Measurements from ENCODE around the gene DHX16. TPM values are rescaled to one million over a fixed set of nuclear protein-coding genes. Genes with fewer than 3 reads are reported as not detected.

Gene DHX16
- total RNA-seq, 1 experiment from 2014 or later, result 32.2 TPM

DNA sequence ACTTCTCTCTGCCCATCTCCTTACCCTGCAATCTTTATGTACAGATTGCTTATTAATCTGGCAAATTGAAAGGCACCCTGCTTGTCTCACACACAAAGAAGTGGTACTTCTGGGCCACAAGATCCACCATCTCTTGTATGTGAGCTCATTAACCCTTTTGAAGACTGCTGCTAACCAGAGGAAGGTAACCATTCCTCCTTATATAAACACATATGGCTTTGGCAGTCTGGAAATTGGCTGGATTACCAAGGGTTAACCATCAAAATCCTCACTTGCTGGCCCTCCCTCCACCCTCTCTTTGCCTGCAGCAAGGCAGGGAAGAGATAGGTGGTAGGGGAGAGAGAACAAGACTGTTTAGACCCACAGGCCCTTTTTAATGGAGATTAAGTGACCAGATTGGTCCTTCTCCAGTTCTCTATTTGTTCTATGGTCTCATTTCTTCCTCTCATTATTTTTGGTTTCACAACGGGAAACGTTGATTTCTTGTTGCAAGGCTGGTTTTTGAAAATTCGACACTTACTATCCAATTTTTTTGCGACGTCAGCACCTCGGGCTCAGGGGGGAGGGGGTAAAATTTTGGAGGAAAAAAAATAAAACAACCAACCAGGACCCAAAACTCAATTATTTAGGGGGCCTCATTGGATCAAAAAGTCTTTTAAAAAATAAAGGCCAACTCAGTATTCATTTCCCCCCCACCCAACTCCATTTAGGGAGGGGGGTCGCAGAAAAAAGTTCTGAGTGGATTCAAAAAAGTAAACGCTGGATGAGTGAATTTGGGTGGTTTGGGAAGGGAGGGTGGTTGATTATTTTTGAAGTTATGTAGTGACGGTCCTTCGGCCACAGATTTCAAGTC lies 56.6 kb downstream of the DHX16 start:
- ChIA-PET POLR2A (interaction anchor here (0.5 to 2.0 kb wide), 3 partner anchors 10 to 101 kb away, joined by 6 to 19 read pairs (median 7); partner anchors contain the start of genes ATAT1 and MDC1), CTCF (interaction anchor here (1.2 to 4.1 kb wide), 4 partner anchors 63 to 134 kb away, joined by 3 to 15 read pairs (median 5); no protein-coding TSS in a partner anchor)
- peak overlapping the region; percentile 96 for H3K4me3 Mint-ChIP-seq
- H3K9me3 Mint-ChIP-seq, result no peaks in the 10 kb centered on the region
- peak overlapping the region; percentile 100 for H3K27ac Mint-ChIP-seq
- ATAC-seq, result no peak
- DNase-seq (ENCODE audit: low spot score), result no peak
- H3K4me1 Mint-ChIP-seq, result peaks cover 42% of the 10 kb centered on the region
- H3K27me3 Mint-ChIP-seq (ENCODE audit: low read depth), result no peaks in the 10 kb centered on the region; the same call in 1 of the 2 replicates
- peaks cover 51% of the 10 kb centered on the region for H3K36me3 Mint-ChIP-seq
- TF ChIP-seq ZNF263 (CRISPR knock-in tag; IDR thresholded peaks at IDR 0.05; ENCODE audit: low read depth), result no peak
- no peak for TF ChIP-seq HMGA2 (CRISPR knock-in tag; IDR thresholded peaks at IDR 0.05)
- TF ChIP-seq ZNF121 (CRISPR knock-in tag; IDR thresholded peaks at IDR 0.05), result no peak
- no peak for TF ChIP-seq GTF2I (CRISPR knock-in tag; conservative IDR thresholded peaks at IDR 0.05)
- no peak for TF ChIP-seq ATF1 (CRISPR knock-in tag; IDR thresholded peaks at IDR 0.05)
- no peak for TF ChIP-seq TP53 (CRISPR knock-in tag; IDR thresholded peaks at IDR 0.05)
- TF ChIP-seq, protein P1, sequence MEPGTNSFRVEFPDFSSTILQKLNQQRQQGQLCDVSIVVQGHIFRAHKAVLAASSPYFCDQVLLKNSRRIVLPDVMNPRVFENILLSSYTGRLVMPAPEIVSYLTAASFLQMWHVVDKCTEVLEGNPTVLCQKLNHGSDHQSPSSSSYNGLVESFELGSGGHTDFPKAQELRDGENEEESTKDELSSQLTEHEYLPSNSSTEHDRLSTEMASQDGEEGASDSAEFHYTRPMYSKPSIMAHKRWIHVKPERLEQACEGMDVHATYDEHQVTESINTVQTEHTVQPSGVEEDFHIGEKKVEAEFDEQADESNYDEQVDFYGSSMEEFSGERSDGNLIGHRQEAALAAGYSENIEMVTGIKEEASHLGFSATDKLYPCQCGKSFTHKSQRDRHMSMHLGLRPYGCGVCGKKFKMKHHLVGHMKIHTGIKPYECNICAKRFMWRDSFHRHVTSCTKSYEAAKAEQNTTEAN (CRISPR knock-in tag; IDR thresholded peaks at IDR 0.05), result no peak
- TF ChIP-seq, protein P2, sequence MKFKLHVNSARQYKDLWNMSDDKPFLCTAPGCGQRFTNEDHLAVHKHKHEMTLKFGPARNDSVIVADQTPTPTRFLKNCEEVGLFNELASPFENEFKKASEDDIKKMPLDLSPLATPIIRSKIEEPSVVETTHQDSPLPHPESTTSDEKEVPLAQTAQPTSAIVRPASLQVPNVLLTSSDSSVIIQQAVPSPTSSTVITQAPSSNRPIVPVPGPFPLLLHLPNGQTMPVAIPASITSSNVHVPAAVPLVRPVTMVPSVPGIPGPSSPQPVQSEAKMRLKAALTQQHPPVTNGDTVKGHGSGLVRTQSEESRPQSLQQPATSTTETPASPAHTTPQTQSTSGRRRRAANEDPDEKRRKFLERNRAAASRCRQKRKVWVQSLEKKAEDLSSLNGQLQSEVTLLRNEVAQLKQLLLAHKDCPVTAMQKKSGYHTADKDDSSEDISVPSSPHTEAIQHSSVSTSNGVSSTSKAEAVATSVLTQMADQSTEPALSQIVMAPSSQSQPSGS (CRISPR knock-in tag; IDR thresholded peaks at IDR 0.05; ENCODE audit: borderline replicate concordance, low read depth), result no peak
- TF ChIP-seq IRF2 (CRISPR knock-in tag; IDR thresholded peaks at IDR 0.05; ENCODE audit: borderline replicate concordance, low read depth), result no peak
- TF ChIP-seq, protein P3, sequence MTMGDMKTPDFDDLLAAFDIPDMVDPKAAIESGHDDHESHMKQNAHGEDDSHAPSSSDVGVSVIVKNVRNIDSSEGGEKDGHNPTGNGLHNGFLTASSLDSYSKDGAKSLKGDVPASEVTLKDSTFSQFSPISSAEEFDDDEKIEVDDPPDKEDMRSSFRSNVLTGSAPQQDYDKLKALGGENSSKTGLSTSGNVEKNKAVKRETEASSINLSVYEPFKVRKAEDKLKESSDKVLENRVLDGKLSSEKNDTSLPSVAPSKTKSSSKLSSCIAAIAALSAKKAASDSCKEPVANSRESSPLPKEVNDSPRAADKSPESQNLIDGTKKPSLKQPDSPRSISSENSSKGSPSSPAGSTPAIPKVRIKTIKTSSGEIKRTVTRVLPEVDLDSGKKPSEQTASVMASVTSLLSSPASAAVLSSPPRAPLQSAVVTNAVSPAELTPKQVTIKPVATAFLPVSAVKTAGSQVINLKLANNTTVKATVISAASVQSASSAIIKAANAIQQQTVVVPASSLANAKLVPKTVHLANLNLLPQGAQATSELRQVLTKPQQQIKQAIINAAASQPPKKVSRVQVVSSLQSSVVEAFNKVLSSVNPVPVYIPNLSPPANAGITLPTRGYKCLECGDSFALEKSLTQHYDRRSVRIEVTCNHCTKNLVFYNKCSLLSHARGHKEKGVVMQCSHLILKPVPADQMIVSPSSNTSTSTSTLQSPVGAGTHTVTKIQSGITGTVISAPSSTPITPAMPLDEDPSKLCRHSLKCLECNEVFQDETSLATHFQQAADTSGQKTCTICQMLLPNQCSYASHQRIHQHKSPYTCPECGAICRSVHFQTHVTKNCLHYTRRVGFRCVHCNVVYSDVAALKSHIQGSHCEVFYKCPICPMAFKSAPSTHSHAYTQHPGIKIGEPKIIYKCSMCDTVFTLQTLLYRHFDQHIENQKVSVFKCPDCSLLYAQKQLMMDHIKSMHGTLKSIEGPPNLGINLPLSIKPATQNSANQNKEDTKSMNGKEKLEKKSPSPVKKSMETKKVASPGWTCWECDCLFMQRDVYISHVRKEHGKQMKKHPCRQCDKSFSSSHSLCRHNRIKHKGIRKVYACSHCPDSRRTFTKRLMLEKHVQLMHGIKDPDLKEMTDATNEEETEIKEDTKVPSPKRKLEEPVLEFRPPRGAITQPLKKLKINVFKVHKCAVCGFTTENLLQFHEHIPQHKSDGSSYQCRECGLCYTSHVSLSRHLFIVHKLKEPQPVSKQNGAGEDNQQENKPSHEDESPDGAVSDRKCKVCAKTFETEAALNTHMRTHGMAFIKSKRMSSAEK (CRISPR knock-in tag; IDR thresholded peaks at IDR 0.05; ENCODE audit: borderline replicate concordance), result peak; percentile 51
- 0 out of 2 replicates have a peak, but pooled peaks have one; percentile 20 for TF ChIP-seq ETV6 (CRISPR knock-in tag; IDR thresholded peaks at IDR 0.05)
- no peak for TF ChIP-seq OVOL2 (CRISPR knock-in tag; IDR thresholded peaks at IDR 0.05; ENCODE audit: borderline replicate concordance)
- TF ChIP-seq, protein P4, sequence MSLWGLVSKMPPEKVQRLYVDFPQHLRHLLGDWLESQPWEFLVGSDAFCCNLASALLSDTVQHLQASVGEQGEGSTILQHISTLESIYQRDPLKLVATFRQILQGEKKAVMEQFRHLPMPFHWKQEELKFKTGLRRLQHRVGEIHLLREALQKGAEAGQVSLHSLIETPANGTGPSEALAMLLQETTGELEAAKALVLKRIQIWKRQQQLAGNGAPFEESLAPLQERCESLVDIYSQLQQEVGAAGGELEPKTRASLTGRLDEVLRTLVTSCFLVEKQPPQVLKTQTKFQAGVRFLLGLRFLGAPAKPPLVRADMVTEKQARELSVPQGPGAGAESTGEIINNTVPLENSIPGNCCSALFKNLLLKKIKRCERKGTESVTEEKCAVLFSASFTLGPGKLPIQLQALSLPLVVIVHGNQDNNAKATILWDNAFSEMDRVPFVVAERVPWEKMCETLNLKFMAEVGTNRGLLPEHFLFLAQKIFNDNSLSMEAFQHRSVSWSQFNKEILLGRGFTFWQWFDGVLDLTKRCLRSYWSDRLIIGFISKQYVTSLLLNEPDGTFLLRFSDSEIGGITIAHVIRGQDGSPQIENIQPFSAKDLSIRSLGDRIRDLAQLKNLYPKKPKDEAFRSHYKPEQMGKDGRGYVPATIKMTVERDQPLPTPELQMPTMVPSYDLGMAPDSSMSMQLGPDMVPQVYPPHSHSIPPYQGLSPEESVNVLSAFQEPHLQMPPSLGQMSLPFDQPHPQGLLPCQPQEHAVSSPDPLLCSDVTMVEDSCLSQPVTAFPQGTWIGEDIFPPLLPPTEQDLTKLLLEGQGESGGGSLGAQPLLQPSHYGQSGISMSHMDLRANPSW (CRISPR knock-in tag; conservative IDR thresholded peaks at IDR 0.05; ENCODE audit: low read depth), result no peak
- no peak for TF ChIP-seq GRHL2 (CRISPR knock-in tag; IDR thresholded peaks at IDR 0.05; ENCODE audit: insufficient replicate concordance, severe bottlenecking)
- TF ChIP-seq GABPB1 (CRISPR knock-in tag; IDR thresholded peaks at IDR 0.05), result peak; percentile 48; the same call in 1 of the 2 replicates
- no peak for TF ChIP-seq FOXK1 (CRISPR knock-in tag; IDR thresholded peaks at IDR 0.05)
- no peak for TF ChIP-seq SOX15 (CRISPR knock-in tag; IDR thresholded peaks at IDR 0.05)
- TF ChIP-seq, protein P5, sequence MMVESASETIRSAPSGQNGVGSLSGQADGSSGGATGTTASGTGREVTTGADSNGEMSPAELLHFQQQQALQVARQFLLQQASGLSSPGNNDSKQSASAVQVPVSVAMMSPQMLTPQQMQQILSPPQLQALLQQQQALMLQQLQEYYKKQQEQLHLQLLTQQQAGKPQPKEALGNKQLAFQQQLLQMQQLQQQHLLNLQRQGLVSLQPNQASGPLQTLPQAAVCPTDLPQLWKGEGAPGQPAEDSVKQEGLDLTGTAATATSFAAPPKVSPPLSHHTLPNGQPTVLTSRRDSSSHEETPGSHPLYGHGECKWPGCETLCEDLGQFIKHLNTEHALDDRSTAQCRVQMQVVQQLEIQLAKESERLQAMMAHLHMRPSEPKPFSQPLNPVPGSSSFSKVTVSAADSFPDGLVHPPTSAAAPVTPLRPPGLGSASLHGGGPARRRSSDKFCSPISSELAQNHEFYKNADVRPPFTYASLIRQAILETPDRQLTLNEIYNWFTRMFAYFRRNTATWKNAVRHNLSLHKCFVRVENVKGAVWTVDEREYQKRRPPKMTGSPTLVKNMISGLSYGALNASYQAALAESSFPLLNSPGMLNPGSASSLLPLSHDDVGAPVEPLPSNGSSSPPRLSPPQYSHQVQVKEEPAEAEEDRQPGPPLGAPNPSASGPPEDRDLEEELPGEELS (CRISPR knock-in tag; IDR thresholded peaks at IDR 0.05), result no peak
- TF ChIP-seq, protein P6, sequence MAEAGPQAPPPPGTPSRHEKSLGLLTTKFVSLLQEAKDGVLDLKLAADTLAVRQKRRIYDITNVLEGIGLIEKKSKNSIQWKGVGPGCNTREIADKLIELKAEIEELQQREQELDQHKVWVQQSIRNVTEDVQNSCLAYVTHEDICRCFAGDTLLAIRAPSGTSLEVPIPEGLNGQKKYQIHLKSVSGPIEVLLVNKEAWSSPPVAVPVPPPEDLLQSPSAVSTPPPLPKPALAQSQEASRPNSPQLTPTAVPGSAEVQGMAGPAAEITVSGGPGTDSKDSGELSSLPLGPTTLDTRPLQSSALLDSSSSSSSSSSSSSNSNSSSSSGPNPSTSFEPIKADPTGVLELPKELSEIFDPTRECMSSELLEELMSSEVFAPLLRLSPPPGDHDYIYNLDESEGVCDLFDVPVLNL (CRISPR knock-in tag; IDR thresholded peaks at IDR 0.05; ENCODE audit: borderline replicate concordance, low read depth), result no peak
- no peak for TF ChIP-seq FOXP1 (CRISPR knock-in tag; IDR thresholded peaks at IDR 0.05; ENCODE audit: borderline replicate concordance)
- TF ChIP-seq ZNF671 (CRISPR knock-in tag; IDR thresholded peaks at IDR 0.05), result peak; percentile 66; the same call in 1 of the 2 replicates
